Measurements from ENCODE around the gene ADARB2.

- TF ChIP-seq, protein P1, sequence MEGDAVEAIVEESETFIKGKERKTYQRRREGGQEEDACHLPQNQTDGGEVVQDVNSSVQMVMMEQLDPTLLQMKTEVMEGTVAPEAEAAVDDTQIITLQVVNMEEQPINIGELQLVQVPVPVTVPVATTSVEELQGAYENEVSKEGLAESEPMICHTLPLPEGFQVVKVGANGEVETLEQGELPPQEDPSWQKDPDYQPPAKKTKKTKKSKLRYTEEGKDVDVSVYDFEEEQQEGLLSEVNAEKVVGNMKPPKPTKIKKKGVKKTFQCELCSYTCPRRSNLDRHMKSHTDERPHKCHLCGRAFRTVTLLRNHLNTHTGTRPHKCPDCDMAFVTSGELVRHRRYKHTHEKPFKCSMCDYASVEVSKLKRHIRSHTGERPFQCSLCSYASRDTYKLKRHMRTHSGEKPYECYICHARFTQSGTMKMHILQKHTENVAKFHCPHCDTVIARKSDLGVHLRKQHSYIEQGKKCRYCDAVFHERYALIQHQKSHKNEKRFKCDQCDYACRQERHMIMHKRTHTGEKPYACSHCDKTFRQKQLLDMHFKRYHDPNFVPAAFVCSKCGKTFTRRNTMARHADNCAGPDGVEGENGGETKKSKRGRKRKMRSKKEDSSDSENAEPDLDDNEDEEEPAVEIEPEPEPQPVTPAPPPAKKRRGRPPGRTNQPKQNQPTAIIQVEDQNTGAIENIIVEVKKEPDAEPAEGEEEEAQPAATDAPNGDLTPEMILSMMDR (IDR thresholded peaks at IDR 0.05), result no peak
- no peak for TF ChIP-seq POLR2A (IDR thresholded peaks at IDR 0.05)
Observed at GRCh38 chr10:1434912-1435692, 302.2 kb downstream of the ADARB2 start.
